ENCODE measurements around the gene SCN9A. TPM values are rescaled to one million over a fixed set of nuclear protein-coding genes. Genes with fewer than 3 reads are reported as not detected.

The SCN9A gene
- polyA plus RNA-seq, 1 donor from 2014 or later = 10.4 TPM

Other genes starting within 250 kb of the SCN9A start
- 1.0 and 1.4 TPM in 2 replicates for gene SCN1A, start 247.9 kb downstream of the SCN9A start, polyA plus RNA-seq
- gene SCN7A, start 118.3 kb upstream of the SCN9A start, polyA plus RNA-seq = 0.09 and 0.10 TPM in 2 replicates